Panc1 (cell line): Measurements from ENCODE around the gene HDAC3. TPM values are rescaled to one million over a fixed set of nuclear protein-coding genes. Genes with fewer than 3 reads are reported as not detected.

Source experiments
- ATAC-seq: fragments of 200-7000 bp; cut with Tn5 transposase; 2 replicates; pipeline ENCODE4 v1.9.1; 2020; ENCODE audit warnings: mild to moderate bottlenecking, moderate library complexity
- BruUV-seq: library from RNA; stranded (reverse); fragments of 400-500 nt; replicated peaks from 2 replicates; lab custom pipeline; 2021; lab: Mats Ljungman, UMichigan
- CTCF ChIA-PET: fragments of 300-600 bp; sonication (Branson Sonifier 250); formaldehyde crosslinking; loops from one replicate; lab custom pipeline; 2022; ENCODE audit warnings: antibody characterized with exemption; lab: Charles Lee
- POLR2A ChIA-PET: fragments of 300-600 bp; sonication (Branson Sonifier 250); formaldehyde crosslinking; loops from one replicate; lab custom pipeline; 2022; ENCODE audit warnings: antibody characterized with exemption; lab: Charles Lee
- DNase-seq: peaks from one replicate; pipeline ENCODE4 v3.0.0-alpha.2; 2010; ENCODE audit warnings: low read depth, low spot score
- H3K27ac ChIP-seq: 2 replicates; pipeline ENCODE4 v1.5.1; 2011; ENCODE audit warnings: mild to moderate bottlenecking, low read length, inconsistent platforms
- H3K27me3 ChIP-seq: fragments of 200-500 bp; sonication (Bioruptor generic); 2 replicates; pipeline ENCODE4 v1.6.0; 2014; ENCODE audit warnings: low read length, inconsistent platforms; ENCODE audit not compliant: control insufficient read depth, insufficient read depth
- H3K36me3 ChIP-seq: fragments of 200-500 bp; sonication (Bioruptor generic); 2 replicates; pipeline ENCODE4 v1.5.1; 2014; ENCODE audit warnings: inconsistent platforms, mild to moderate bottlenecking, low read length, moderate library complexity; ENCODE audit not compliant: control insufficient read depth, insufficient read depth
- H3K4me1 ChIP-seq: 2 replicates; pipeline ENCODE4 v1.5.1; 2011; ENCODE audit warnings: inconsistent platforms, mild to moderate bottlenecking, low read length, moderate library complexity; ENCODE audit not compliant: control insufficient read depth, insufficient read depth
- H3K4me3 ChIP-seq, 2 experiments: 2 replicates each; pipeline ENCODE4 v1.5.1; 2011 to 2012; ENCODE audit warnings: low read depth in 2 of 2, low read length in 2 of 2, mild to moderate bottlenecking in 2 of 2, inconsistent platforms in 1 of 2, moderate library complexity in 1 of 2
- H3K9me3 ChIP-seq: fragments of 200-500 bp; sonication (Bioruptor generic); 2 replicates; pipeline ENCODE4 v1.5.1; 2014; ENCODE audit warnings: low read depth, mild to moderate bottlenecking, inconsistent platforms, low read length, moderate library complexity; ENCODE audit not compliant: control insufficient read depth, insufficient read depth
- POLR2AphosphoS5 ChIP-seq: IDR thresholded peaks from 2 replicates; pipeline ENCODE4 v1.6.1; 2012; ENCODE audit warnings: mild to moderate bottlenecking, low read depth, low read length, moderate library complexity
- SIN3A ChIP-seq: IDR thresholded peaks from 2 replicates; pipeline ENCODE4 v1.6.1; 2012; ENCODE audit warnings: low read depth, mild to moderate bottlenecking, low read length, moderate library complexity, borderline replicate concordance; ENCODE audit not compliant: insufficient read depth
- TCF7L2 ChIP-seq: IDR thresholded peaks from 2 replicates; pipeline ENCODE4 v1.6.1; 2011; ENCODE audit warnings: mild to moderate bottlenecking, low read depth, low read length, inconsistent platforms
- in situ Hi-C: cut with HindIII; loops from 2 replicates; pipeline ENCODE4 v1.10.0; 2016; ENCODE audit warnings: low sequenced_read_pairs, low pct_unique_long_range_greater_than_20kb
- intact Hi-C: fragments of 100-400 bp; cut with micrococcal nuclease; formaldehyde crosslinking; loops from one replicate; pipeline ENCODE4 v1.10.0; 2022; ENCODE audit not compliant: unreplicated experiment
- total RNA-seq: library from RNA; stranded (reverse); gene quantifications from one replicate; pipeline ENCODE4 v1.2.1, GENCODE V29; 2021; ENCODE audit not compliant: unreplicated experiment
- TF ChIP-seq, protein P1 (sequence below), 2 experiments: IDR thresholded peaks; 2 replicates each; pipeline ENCODE4 v1.6.1; 2011 to 2012; ENCODE audit warnings: low read depth in 2 of 2, control low read depth in 1 of 2, low read length in 1 of 2, mild to moderate bottlenecking in 1 of 2, moderate library complexity in 1 of 2; ENCODE audit not compliant: insufficient read depth in 1 of 2
- TF ChIP-seq, protein P2 (sequence below): fragments of 450-650 bp; IDR thresholded peaks from 2 replicates; pipeline ENCODE4 v1.5.1; 2017; ENCODE audit warnings: mild to moderate bottlenecking

Gene HDAC3
- total RNA-seq, 1 experiment from 2014 or later = 75.5 TPM

DNA sequence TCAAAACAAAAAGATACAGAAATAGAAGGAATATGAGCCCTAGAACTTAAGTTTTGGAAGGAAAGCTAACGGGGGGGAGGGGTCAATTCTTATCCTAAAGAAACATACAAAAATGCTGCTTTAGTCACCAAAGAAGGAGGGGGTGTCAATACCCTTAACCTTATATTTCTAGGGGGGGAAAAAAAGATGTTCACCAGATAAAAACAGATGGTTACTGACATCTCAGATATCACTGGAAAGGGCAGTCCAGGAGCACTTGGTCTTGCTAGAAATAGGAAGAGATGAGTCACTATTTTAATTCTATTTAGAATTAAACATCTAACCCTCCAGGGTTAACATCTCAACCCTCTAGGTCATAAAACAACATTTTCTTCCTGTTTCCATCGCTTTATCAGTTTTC, 19.5 kb downstream of the HDAC3 start:
- no TSS peak for BruUV-seq
- H3K36me3 ChIP-seq = peaks cover 2% of the 10 kb centered on the region; the same call in 1 of the 2 replicates

DNA sequence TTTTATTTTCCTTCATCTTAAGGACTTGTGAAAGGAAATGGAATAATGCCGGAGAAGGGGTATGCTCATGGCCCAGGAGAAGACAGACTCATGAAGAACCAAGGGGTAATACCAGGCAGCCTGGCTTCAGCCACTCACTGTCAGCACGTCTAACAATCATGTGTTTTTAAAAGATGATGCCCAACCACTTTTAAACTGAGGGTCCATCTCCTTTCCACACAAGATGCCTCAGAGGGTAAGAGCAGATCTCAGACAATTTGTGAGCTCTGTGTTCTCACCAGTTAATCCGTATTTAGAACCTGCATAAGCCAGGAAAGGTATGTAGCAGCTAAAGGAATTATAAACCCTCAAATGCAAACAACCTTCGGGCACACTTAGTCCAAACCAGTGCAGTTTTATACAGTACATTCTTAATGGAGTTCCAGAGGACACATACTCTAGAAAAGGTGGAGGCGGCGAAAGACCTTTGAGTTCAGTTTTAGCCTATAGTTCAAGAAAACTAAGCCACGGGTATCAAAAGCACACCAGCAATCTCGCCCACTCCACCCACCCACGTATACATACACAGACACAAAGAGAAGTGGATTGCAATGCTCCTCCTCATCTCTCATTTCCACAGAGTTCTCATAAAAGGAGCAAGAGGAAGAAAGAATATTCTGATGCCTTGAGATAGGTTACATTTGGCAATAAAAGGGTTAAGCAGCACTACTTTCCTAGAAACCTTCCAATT, 20.5 kb downstream of the HDAC3 start:
- H3K9me3 ChIP-seq = no peaks in the 10 kb centered on the region
- TF ChIP-seq TCF7L2 = no peak
- no peak for TF ChIP-seq POLR2AphosphoS5
- TF ChIP-seq, protein P1, sequence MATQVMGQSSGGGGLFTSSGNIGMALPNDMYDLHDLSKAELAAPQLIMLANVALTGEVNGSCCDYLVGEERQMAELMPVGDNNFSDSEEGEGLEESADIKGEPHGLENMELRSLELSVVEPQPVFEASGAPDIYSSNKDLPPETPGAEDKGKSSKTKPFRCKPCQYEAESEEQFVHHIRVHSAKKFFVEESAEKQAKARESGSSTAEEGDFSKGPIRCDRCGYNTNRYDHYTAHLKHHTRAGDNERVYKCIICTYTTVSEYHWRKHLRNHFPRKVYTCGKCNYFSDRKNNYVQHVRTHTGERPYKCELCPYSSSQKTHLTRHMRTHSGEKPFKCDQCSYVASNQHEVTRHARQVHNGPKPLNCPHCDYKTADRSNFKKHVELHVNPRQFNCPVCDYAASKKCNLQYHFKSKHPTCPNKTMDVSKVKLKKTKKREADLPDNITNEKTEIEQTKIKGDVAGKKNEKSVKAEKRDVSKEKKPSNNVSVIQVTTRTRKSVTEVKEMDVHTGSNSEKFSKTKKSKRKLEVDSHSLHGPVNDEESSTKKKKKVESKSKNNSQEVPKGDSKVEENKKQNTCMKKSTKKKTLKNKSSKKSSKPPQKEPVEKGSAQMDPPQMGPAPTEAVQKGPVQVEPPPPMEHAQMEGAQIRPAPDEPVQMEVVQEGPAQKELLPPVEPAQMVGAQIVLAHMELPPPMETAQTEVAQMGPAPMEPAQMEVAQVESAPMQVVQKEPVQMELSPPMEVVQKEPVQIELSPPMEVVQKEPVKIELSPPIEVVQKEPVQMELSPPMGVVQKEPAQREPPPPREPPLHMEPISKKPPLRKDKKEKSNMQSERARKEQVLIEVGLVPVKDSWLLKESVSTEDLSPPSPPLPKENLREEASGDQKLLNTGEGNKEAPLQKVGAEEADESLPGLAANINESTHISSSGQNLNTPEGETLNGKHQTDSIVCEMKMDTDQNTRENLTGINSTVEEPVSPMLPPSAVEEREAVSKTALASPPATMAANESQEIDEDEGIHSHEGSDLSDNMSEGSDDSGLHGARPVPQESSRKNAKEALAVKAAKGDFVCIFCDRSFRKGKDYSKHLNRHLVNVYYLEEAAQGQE (IDR thresholded peaks at IDR 0.05; ENCODE audit: insufficient read depth in 1 of 2, low read depth in 2 of 2, low read length in 1 of 2) = no peak
- TF ChIP-seq SIN3A = no peak
- TF ChIP-seq, protein P2, sequence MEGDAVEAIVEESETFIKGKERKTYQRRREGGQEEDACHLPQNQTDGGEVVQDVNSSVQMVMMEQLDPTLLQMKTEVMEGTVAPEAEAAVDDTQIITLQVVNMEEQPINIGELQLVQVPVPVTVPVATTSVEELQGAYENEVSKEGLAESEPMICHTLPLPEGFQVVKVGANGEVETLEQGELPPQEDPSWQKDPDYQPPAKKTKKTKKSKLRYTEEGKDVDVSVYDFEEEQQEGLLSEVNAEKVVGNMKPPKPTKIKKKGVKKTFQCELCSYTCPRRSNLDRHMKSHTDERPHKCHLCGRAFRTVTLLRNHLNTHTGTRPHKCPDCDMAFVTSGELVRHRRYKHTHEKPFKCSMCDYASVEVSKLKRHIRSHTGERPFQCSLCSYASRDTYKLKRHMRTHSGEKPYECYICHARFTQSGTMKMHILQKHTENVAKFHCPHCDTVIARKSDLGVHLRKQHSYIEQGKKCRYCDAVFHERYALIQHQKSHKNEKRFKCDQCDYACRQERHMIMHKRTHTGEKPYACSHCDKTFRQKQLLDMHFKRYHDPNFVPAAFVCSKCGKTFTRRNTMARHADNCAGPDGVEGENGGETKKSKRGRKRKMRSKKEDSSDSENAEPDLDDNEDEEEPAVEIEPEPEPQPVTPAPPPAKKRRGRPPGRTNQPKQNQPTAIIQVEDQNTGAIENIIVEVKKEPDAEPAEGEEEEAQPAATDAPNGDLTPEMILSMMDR = no peak
- no peak for ATAC-seq
- no peaks in the 10 kb centered on the region for H3K27me3 ChIP-seq
- intact Hi-C loops (no loop called here), in situ Hi-C loops (no loop called here)
- peaks cover 32% of the 10 kb centered on the region for H3K4me1 ChIP-seq
- peaks cover 2% of the 10 kb centered on the region; the same call in 1 of the 2 replicates for H3K36me3 ChIP-seq
- no peak for DNase-seq
- ChIA-PET POLR2A (interaction anchor here (0.5 to 0.6 kb wide), 3 partner anchors 24 to 968 kb away, joined by 3 to 10 read pairs (median 4); partner anchors contain the start of gene IK), CTCF (no interaction called here)
- no TSS peak for BruUV-seq
- H3K4me3 ChIP-seq = peak overlapping the region; percentile 76 to 90; a peak in 2 of 4 replicates
- peak overlapping the region; percentile 83 for H3K27ac ChIP-seq

More for the DNA sequence above, 19.5 kb downstream of the HDAC3 start:
- ChIA-PET CTCF (interaction anchor here (0.5 to 3.9 kb wide), 4 partner anchors 10 to 897 kb away, joined by 3 to 79 read pairs (median 4); no protein-coding TSS in a partner anchor), POLR2A (interaction anchor here (0.5 to 0.6 kb wide), 3 partner anchors 28 to 1158 kb away, joined by 3 to 10 read pairs (median 3); partner anchors contain the start of gene IK)
- H3K9me3 ChIP-seq = no peaks in the 10 kb centered on the region
- DNase-seq (no peak), ATAC-seq (no peak)
- H3K4me1 ChIP-seq = peaks cover 32% of the 10 kb centered on the region
- intact Hi-C loops (no loop called here), in situ Hi-C loops (no loop called here)
- H3K4me3 ChIP-seq = peak overlapping the region; percentile 76 to 90
- H3K27me3 ChIP-seq = no peaks in the 10 kb centered on the region
- TF ChIP-seq POLR2AphosphoS5 = no peak
- no peak for TF ChIP-seq SIN3A
- TF ChIP-seq, protein P2 = no peak
- TF ChIP-seq, protein P1 (IDR thresholded peaks at IDR 0.05; ENCODE audit: insufficient read depth in 1 of 2, low read depth in 2 of 2, low read length in 1 of 2) = no peak
- TF ChIP-seq TCF7L2 = no peak
- H3K27ac ChIP-seq = peak overlapping the region; percentile 83
